ENCODE results near the gene RAB11FIP4. TPM values are rescaled to one million over a fixed set of nuclear protein-coding genes. Genes with fewer than 3 reads are reported as not detected.

RAB11FIP4 gene
- polyA plus RNA-seq, 1 of the 3 experiments (the other 2 are of a cell fraction), result 9.4 TPM

DNA sequence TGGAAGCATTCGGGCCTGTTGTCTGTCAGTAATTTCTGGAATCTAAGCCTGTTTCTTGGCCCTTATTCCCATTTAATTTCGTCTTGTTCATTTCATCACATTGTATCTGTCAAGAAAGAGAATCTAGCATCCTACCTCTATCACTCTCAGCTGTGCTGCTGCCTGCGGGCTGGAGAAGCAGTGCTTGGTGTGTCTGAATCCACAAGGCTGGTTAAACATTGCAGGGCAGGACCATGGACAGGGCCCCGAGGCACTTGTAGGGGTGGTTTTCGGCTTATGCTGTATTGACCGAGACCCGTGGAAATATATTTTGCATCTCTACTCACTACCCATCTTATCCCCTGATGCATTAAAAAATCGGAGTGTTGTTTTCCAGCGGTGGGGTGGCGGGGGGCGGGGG, 3.1 kb downstream of the RAB11FIP4 start:
- Histone ChIP-seq H2AFZ (ENCODE audit: low read depth) (no peak overlapping the region), H3K9ac (no peak overlapping the region), H4K20me1 (ENCODE audit: insufficient read depth) (no peaks in the 10 kb centered on the region), H3K36me3 (replicated peaks in 1 of 2; ENCODE audit: control insufficient read depth in 1 of 2, insufficient read depth in 2 of 2, low read length in 1 of 2) (no peaks in the 10 kb centered on the region), H3K9me3 (no peaks in the 10 kb centered on the region), H3K4me2 (no peak overlapping the region), H3K9me2 (no peaks in the 10 kb centered on the region), H3K4me3 (ENCODE audit: low read depth in 2 of 2, low read length in 1 of 2) (no peak overlapping the region), H3K27me3 (ENCODE audit: insufficient read depth) (no peaks in the 10 kb centered on the region), H3K27ac (ENCODE audit: low read depth in 2 of 2, low read length in 1 of 2) (no peak overlapping the region), H3K79me2 (ENCODE audit: insufficient read depth) (no peaks in the 10 kb centered on the region), H3K4me1 (ENCODE audit: control insufficient read depth in 1 of 2, insufficient read depth in 2 of 2, low read depth in 1 of 2, low read length in 1 of 2) (peaks cover 0 to 37% of the 10 kb centered on the region in 2 experiments; a peak in 2 of 4 replicates), H3F3A (replicated peaks; ENCODE audit: insufficient read depth) (peaks cover 3% of the 10 kb centered on the region)
- TF ChIP-seq ELF1 (IDR thresholded peaks at IDR 0.05) (no peak), RXRA (IDR thresholded peaks at IDR 0.05; ENCODE audit: borderline replicate concordance, low read depth) (no peak), FOSL2 (IDR thresholded peaks at IDR 0.05; ENCODE audit: borderline replicate concordance, low read depth) (no peak), SIN3A (IDR thresholded peaks at IDR 0.05; ENCODE audit: borderline replicate concordance, low read depth, low read length) (no peak), TEAD4 (IDR thresholded peaks at IDR 0.05; ENCODE audit: borderline replicate concordance, insufficient read depth) (no peak), MXI1 (IDR thresholded peaks at IDR 0.05; ENCODE audit: low read depth, low read length) (no peak), TCF12 (IDR thresholded peaks at IDR 0.05) (no peak), RAD21 (IDR thresholded peaks at IDR 0.05; ENCODE audit: low read length) (peak; percentile 4; the same call in 1 of the 2 replicates), TAF1 (IDR thresholded peaks at IDR 0.05; ENCODE audit: borderline replicate concordance, low read depth, low read length) (no peak), MEF2A (IDR thresholded peaks at IDR 0.05; ENCODE audit: borderline replicate concordance, low read depth) (no peak)
- TF ChIP-seq, protein P1, sequence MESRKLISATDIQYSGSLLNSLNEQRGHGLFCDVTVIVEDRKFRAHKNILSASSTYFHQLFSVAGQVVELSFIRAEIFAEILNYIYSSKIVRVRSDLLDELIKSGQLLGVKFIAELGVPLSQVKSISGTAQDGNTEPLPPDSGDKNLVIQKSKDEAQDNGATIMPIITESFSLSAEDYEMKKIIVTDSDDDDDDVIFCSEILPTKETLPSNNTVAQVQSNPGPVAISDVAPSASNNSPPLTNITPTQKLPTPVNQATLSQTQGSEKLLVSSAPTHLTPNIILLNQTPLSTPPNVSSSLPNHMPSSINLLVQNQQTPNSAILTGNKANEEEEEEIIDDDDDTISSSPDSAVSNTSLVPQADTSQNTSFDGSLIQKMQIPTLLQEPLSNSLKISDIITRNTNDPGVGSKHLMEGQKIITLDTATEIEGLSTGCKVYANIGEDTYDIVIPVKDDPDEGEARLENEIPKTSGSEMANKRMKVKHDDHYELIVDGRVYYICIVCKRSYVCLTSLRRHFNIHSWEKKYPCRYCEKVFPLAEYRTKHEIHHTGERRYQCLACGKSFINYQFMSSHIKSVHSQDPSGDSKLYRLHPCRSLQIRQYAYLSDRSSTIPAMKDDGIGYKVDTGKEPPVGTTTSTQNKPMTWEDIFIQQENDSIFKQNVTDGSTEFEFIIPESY (IDR thresholded peaks at IDR 0.05; ENCODE audit: borderline replicate concordance, low read depth), result no peak
- TF ChIP-seq, protein P2, sequence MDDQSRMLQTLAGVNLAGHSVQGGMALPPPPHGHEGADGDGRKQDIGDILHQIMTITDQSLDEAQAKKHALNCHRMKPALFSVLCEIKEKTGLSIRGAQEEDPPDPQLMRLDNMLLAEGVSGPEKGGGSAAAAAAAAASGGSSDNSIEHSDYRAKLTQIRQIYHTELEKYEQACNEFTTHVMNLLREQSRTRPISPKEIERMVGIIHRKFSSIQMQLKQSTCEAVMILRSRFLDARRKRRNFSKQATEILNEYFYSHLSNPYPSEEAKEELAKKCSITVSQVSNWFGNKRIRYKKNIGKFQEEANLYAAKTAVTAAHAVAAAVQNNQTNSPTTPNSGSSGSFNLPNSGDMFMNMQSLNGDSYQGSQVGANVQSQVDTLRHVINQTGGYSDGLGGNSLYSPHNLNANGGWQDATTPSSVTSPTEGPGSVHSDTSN (IDR thresholded peaks at IDR 0.05), result no peak
- TF ChIP-seq, protein P3, sequence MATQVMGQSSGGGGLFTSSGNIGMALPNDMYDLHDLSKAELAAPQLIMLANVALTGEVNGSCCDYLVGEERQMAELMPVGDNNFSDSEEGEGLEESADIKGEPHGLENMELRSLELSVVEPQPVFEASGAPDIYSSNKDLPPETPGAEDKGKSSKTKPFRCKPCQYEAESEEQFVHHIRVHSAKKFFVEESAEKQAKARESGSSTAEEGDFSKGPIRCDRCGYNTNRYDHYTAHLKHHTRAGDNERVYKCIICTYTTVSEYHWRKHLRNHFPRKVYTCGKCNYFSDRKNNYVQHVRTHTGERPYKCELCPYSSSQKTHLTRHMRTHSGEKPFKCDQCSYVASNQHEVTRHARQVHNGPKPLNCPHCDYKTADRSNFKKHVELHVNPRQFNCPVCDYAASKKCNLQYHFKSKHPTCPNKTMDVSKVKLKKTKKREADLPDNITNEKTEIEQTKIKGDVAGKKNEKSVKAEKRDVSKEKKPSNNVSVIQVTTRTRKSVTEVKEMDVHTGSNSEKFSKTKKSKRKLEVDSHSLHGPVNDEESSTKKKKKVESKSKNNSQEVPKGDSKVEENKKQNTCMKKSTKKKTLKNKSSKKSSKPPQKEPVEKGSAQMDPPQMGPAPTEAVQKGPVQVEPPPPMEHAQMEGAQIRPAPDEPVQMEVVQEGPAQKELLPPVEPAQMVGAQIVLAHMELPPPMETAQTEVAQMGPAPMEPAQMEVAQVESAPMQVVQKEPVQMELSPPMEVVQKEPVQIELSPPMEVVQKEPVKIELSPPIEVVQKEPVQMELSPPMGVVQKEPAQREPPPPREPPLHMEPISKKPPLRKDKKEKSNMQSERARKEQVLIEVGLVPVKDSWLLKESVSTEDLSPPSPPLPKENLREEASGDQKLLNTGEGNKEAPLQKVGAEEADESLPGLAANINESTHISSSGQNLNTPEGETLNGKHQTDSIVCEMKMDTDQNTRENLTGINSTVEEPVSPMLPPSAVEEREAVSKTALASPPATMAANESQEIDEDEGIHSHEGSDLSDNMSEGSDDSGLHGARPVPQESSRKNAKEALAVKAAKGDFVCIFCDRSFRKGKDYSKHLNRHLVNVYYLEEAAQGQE (IDR thresholded peaks at IDR 0.05; ENCODE audit: low read depth, low read length), result peak; percentile 99
- ChIA-PET CTCF (interaction anchor here (1.4 to 1.5 kb wide), 5 partner anchors 43 to 464 kb away, joined by 3 to 6 read pairs (median 3); no protein-coding TSS in a partner anchor), POLR2A (no interaction called here)
- 69% methylated on average over 11 of the region's 11 CpGs for WGBS (ENCODE audit: low lambda C conversion rate)
- DNase-seq, result no peak
